NCI-H2227 treated with DMSO at 0.1 percent for 48 hours (cell line): ENCODE measurements around the gene UMODL1.

ENCODE experiments used
- DNase-seq: peaks from one replicate; lab custom pipeline; 2025; lab: John Stamatoyannopoulos, UW

UMODL1 gene

DNA sequence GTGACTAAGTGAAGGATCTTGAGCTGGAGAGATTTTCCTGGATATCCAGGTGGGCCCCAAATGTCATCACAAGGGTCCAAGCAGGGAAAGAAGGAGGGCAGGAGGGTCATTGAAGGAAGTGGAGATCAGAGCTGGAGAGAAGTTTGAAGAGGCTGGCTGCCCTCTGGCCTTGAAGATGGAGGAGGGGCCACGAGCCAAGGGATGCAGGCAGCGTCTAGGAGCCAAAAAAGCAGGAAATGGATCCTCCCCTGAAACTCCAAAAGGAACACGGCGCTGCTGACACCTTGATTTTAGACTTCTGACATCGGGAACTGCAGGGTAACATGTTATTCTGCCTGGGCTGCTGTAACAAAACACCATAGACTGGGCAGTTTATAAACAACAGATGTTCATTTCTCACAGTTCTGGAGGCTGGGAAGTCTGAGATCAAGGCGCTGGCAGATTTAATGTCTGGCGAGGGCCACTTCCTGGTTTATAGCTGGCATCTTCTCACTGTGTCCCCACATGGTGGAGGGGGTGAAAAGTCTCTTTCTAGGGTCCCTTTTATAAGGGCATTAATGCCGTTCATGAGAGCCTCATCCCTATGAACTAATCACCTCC is 32.2 kb upstream of the UMODL1 start:
- DNase-seq, result no peak

DNA sequence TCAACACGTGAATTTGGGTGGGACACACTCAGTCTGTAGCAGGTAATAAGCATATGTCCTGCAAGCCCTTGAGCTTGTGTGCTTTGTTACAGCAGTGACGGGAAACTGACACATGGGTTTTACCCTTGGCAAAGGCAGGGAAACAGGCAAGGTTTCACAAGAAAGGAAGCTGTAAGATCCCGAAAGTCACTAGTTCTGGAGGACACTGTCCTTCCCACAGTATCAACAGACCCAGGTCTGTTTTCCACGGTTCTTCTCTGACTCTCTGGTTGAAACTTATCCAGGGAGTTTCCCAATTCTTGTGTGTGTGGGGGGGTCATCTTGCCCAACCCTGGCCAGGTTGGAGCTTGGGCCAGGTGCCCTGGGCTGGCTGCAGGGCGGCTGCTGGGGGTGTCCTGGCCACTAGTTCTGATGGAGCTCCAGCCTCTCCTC is 31.6 kb upstream of the UMODL1 start:
- DNase-seq, result no peak

DNA sequence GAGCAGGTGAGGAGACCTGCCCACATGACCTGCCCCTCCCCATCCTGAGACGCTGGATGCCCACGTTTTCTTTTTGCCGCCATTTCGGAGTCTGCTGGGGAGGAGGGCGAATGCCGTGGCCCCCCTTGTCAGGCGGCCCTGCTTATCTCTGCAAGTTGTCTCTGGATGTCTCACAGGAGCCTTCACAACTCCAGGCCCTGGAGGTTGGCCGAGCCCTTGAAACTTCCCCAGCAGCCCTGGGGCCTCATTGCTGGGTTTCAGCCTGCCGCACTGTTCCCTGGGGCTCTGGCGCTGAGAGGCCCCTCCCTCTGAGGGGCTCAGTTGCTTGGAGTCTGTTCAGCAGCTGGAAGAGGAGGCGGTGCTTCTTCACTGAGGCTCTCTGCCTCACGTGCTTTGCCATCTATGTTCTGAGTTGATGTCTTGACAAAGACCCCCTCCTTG is 31.2 kb upstream of the UMODL1 start:
- no peak for DNase-seq

DNA sequence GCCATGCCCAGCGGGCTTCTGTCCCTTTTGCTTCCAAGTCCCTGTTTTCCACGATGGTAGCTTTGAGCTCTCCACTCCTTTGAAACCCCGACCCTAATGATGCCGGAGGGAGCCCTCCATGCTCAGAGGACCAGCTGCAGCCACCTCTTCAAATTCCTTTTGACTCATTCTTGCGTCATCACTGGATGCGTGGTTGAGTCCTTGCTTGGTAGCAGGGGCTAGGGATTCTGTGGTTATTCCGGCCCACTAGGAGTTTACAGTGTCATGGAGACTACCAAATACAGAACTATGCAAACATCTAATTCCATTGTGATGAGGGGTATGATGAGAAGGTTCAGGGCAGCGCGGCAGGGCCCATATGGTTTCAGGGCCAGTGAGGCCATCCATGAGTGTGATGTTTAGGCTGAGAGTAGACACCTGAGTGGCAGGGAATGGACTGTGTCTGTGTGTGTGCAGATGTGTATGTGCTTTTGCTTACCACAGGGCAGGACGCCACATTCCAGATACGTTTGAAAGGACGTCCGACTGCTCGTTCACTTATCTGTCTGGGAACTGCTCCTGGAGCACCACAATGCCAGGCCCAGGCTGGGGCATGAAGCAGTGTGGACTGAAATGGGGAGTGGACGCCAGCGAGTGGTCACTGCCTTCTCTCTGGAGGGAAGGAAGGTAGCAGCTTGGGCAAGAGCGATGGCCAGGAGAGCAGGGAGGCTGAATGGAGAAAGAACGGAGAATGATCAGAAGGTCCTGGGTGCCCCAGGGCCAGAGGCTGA is 30.5 kb upstream of the UMODL1 start:
- no peak for DNase-seq

DNA sequence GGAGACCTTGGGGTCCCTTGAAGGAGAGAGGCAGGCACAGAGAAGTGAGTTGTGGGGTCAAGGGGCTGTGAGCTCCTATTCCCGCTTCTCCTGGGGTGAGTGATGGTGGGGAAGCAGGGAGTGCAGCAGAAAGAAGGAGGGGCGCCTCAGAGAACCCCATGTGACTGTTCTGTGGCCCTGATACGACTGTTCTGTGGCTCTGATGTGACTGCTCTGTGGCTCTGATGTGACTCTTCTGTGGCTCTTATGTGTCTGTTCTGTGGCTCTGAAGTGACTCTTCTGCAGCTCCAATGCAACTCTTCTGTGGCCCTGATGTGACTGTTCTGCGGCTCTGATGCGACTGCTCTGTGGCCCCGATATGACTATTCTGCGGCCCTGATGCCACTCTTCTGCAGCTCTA is 29.9 kb upstream of the UMODL1 start:
- DNase-seq, result no peak

DNA sequence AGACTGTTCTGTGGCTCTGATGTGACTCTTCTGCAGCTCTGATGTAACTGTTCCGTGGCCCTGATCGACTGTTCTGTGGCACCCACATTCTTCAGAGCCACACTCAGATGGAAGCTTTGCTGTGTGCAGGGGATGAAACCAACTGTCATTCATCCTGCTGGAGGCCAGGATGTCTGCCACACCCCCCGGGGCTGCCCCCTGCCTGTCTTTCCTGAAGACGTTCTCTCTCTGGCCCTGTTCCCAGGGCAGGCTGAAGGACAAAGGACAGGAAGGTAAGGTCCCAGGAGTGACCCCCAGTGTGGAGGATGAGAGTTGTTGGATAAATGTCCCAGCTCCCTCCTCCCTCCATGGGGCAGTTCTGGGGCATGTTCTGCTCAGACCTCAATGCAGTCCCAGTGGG is 29.4 kb upstream of the UMODL1 start:
- DNase-seq, result no peak

DNA sequence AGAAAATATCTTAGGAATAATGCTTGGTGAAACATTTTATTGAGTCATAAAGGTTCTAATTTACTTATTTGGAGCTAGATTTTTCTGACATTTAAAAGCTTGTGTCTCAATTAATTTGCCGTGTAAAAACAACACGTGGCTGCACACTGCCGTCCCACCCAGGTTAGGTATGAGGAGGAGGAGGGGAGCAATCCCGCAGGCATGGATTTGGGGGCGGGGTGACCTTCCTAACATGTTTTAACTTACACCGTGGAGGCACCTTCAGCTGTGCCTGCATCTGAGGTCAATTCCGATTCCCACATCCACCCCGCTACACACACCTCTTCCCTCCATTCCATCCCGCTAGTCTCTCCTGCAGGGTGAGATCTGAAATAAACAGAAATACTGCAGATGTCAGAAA is 28.5 kb upstream of the UMODL1 start:
- DNase-seq, result no peak

DNA sequence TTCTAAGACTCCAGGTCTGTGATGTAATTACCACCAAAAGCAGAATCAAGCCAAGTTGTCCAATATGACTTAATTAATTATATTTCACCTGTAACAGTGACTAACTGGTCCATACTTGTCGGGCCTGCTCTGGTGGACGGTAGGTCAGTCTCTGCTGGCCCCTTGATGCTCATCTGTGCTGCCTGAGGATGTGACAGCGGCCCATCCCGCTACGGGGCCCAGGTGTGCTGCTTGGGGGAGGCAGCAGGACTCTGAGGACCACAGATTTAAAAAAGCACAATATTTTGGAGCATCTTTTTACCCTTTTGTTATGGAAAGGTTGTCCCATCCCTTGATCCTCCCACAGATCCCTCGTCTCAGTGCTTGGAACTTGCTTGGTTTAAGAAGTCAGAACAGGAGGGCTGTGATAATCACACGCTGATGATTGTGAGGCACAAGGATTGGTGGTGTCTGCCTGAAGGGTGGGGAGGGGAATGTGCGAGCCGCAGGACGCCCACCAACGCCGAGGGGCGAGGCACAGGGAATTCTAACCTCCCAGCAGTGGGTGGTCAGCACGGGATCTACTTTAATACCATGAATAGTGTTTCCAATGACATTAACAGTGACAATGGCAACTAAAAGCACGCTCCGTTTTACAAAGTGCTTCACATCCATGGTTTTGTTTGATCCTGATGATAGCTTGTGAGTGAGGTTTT is 27.8 kb upstream of the UMODL1 start:
- no peak for DNase-seq

DNA sequence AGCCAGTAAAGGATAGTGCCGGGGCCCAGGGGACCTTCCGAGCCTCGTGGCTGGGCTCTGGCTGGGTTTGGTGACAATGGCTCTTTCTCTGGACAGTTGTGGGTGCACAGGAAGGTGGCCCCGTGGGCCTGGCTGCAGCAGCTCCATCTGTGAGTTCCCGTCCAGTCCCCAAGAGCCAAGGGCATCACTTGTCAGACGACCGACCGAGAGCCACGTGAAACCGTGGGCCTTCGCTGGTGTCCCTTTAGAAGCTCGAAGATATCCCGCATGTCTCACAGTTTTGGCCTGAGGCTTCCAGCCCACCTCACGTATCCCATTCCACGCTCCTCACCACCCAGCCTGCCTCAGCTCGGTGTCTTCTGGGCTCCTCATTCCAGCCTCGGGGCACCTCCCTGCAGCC is 27.2 kb upstream of the UMODL1 start:
- no peak for DNase-seq

DNA sequence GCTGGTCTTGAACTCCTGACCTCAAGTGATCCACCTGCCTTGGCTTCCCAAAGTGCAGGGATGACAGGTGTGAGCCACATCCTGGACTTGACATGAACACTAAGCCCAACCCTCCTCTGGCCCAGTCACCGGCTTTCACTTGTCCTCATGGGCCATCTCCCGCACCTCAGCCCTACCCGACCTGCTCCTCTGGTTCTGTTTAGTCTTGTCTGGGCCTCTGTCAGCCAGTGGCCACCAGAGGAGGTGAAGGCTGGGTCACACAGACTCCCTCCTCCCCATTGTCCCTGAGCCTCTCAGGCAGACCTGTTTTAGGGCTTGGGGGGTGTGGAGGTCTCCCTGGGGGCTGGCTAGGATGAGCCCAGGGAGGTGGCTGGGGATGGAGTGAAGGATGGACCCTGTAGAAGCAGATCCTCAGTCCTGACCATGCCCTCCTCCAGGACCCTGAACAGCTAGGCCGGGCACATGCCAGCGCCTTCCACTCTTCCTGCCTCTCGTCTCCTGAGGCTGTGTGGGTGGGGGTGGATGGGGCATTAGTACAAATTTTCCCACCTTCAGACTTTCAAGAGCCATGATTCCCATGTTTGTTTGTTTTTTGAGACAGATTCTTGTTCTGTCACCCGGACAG is 26.1 kb upstream of the UMODL1 start:
- DNase-seq, result no peak

DNA sequence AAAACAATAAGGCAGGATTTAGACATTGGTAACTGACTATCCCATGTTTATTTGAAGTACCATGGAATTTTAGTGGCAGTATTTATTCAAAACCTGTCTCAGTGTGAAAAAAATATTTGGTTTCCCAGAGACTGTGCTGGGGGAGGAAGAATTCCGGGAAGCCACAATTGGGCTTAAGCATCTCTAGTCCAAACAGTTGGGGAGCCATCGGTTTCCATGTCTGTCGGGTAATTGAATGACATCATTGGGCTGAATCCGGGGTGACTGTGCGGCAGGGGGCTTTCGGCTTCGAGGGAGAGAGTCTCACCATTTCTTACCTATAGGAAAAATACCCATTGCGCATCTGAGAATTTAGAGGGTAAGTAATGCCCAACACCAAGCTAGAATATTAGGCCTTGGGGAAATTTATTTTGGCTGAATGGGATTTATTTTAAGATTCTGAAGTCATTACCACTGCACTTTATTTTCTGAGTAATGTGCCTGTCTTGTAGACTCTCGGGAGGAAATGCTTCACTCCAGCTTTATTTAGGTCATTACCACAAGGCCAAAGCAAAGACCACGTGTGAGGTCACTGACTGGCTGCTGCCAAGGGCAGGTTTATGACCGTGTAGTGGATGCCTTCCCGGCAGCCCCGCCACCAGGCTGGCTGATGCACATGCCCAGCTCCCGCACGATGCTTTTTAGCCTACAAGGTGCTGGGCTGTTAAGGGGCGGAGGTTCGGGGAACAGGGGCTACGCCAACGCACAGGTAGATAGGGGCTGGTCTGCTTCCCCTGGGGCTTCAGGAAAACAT is 23.1 kb upstream of the UMODL1 start:
- DNase-seq, result no peak

DNA sequence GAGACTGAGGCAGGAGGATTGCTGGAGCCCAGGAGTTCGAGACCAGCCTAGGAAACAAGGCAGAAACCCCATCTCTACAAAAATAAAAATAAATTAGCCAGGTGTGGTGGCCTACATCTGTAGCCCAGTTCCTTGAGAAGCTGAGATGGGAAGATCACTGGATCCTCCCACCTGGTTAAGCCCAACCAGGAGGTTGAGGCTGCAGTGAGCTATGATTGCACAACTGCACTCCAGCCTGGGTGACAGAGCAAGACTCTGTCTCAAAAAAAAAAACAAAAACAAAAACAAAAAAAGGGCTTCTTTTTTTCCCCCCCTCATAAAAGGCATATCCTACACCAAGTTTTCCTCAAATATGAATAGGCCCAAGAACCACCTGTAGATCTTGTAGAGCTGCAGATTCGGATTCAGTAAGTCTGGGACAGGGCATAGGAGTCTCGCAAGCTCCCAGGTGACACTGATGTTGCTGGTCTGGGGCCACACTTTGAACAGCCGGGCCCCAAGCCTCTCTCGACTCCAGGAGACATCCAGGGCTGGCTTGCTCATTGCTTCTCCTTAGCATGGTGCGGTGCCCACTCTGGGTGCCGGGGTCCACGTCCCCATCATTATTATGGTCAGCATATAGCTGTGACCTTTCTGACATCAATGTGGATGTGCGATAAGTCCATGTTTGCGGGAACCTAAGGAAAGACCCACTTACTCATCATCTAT is 22.1 kb upstream of the UMODL1 start:
- DNase-seq, result no peak

DNA sequence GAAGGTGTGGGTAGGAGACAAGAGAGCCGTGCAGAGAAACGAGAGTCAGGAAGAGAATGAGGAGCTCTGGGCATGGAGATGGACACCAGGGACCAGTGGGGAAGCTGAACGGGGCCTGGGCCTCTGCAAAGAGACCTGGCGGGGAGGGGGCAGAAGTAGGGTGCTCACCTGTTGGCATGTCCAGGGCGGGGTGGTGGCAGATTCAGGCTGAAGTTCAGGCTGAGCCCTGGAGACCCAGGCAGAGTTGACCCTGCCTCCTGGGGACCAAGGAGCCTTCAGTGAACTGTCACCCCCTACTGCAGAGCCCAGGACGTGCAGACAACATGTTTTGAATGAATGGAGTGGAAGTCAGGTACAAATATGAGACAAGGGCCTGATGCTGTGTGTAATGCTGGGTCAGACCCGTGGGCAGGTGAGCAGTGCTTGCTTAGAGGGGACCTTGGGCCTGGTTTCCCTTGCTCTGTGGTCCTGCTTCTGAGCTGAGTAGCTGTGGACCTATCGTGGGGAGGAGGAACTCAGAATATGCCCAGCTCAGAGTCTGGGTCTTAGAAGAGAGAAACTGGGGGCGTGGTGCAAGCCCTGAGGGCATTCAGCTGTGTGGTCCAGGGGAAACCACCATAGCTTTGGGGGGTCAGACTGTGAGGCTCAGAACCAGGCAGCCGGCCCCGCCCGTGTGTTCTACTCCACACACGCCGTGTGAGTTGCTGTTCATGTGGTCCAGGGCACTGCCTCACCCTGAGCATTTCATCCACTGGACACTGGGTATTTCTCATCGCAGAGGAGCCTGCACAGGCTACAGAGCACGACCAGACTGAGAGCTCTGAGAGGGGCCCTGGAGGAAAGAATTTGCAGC is 21.3 kb upstream of the UMODL1 start:
- no peak for DNase-seq

DNA sequence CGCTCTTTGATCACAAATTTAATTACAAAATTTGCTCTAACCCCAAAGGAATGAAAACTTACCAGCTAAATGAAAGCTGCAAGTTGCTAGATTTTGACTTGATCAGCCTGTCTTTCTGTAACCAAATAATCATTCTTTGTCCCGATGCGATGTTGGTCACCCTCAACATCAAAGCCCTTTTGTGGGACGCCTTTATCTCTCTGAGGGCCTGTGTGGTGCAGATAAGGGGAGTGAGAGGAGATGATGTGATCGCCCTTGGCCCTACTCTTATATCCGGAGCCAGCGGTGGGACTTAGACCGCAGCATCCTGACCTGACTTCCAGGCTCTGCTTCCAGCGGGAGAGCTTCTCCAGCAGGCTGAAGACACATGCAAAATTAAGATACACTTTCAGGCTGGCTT is 19.3 kb upstream of the UMODL1 start:
- DNase-seq, result no peak

DNA sequence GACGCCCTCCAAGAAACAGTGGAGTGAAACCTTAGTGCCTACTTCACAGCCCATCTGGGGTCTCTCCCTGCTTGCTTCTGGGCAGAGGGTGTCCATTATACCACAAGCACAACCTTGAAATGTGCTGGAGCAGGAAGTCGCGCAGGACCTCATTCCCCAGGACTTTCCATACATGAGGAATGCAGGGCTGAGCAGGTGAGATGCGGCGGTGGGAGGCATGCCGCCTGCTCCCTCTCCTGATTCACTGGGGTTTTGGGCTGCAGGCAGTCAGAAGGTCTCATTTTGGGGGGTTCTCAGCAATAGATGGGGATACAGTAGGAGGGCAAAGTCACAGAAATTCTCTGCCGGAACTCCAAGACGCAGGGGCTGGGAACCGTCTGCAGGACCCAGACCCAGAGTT is 15.7 kb upstream of the UMODL1 start:
- no peak for DNase-seq

DNA sequence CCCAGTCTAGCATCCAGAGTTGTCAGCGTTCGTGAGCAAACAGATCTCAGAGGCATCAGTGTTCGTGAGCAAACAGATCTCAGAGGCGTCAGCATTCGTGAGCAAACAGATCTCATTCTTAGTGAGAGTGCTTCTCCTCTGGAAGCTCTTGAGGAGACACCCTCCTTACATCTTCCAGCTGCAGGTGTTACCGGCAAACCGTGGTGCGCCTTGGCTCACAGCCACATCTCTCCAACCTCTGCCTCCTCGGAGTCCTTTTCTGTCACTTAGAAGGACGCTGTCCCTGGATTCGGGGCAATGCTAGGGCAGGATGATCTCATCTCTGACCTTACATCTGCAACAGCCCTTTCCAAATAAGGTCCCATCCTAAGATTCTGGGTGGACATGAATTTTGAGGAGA is 14.6 kb upstream of the UMODL1 start:
- no peak for DNase-seq

DNA sequence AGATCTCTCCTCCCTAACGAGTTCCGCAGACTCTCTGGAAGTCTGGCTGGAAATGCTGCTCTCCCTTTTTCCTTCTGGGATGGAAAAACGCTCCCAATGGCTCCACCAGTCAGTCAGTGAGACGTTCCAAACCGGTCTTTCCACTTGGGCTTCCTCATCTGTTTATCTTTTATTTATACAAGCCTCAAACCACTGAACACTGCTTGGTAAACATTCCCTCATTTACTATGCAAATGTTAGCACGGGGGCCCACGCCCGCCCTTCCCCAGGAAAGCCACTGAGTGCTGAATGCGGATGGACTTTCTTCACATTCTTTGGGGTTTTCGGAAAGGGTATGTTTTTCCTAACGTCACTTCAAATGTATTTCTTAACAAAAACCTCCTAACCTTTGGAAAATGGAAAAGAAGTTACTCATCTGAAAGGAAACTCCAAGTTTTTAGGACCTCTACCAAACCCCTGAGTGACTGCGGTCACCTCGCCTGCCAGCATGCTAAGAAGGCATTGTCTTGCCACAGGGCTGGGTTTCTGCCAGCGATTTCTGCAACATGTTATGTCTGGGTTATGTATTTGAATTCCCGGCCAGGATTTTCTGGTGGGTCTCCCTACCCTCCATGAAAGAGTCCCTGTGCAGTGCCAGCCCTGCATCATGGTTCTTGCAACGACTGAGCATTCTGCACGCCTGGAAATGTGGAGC is 14.0 kb upstream of the UMODL1 start:
- no peak for DNase-seq

DNA sequence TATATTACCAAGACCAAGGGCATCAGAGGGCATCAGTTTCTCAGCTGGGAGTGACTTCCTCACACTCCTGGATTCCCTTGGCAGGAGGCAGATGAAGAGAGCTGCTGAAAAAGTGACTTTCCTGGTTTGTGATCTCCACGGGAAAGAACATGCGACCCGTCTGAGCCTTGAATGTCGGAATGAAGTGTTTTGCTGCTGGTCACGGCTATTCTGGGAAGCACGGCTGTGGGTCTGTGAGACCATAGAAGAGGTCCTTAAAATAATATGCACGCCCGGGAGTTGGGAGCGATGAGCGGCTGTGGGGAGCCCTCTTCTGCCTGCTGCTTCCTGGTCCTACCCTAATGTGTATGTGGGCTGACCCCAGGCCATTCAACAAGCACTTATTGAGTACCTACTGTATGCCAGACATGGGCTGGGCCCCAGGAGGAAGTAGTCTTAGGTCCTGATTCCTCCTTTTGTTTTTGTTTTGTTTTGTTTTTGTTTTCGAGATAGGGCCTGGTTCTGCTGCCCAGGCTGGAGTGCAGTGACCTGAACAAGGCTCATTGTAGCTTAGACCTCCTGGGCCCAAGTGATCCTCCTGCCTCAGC is 13.2 kb upstream of the UMODL1 start:
- DNase-seq, result no peak

DNA sequence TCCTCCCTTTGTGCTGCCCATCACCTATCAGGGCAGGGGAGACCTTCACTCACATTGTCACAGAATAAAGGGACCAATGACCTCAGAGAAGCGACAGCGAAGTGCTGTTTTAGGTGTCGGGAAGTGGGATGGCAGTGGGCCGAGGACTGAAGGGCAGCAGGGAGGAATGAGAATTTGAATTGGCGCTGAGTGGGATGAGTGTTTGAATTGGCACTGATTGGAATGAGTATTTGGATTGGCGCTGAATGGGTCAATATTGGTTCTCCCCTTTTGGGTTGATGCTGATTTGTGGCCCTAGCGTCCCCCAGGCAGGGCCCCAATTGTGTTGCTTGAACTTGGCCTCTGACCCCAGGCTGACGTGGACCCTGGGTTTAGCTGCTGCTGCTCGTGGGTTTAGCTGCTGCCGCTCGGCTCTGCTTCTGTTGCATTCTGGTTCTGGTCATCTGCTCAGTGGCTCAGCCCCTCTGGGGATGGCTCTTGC is 12.4 kb upstream of the UMODL1 start:
- DNase-seq, result no peak
